Chondrocyte (in vitro differentiated cells): ENCODE results near the gene UNC119. TPM values are rescaled to one million over a fixed set of nuclear protein-coding genes. Genes with fewer than 3 reads are reported as not detected.

ENCODE experiments used
- DNase-seq: peaks from one replicate; pipeline ENCODE4 v3.0.0; 2021; ENCODE audit warnings: mixed read lengths, low spot score
- H3K27ac Mint-ChIP-seq: one replicate; pipeline ENCODE4 v1.8.0; 2021; ENCODE audit warnings: mild to moderate bottlenecking, moderate library complexity, mixed read lengths; ENCODE audit not compliant: unreplicated experiment
- H3K27me3 Mint-ChIP-seq: 2 replicates; pipeline ENCODE4 v1.8.0; 2021; ENCODE audit warnings: low read depth, mixed read lengths
- H3K36me3 Mint-ChIP-seq: 2 replicates; pipeline ENCODE4 v1.8.0; 2021; ENCODE audit warnings: low read depth, mixed read lengths
- H3K4me1 Mint-ChIP-seq: 2 replicates; pipeline ENCODE4 v1.8.0; 2021; ENCODE audit warnings: low read depth, mild to moderate bottlenecking, mixed read lengths
- H3K4me3 Mint-ChIP-seq: one replicate; pipeline ENCODE4 v1.8.0; 2021; ENCODE audit warnings: mild to moderate bottlenecking, moderate library complexity, mixed read lengths; ENCODE audit not compliant: unreplicated experiment
- H3K9me3 Mint-ChIP-seq: 2 replicates; pipeline ENCODE4 v1.8.0; 2021; ENCODE audit warnings: low read depth, mixed read lengths
- total RNA-seq: library from RNA; stranded (reverse); gene quantifications from 3 replicates; pipeline ENCODE4 v1.2.1, GENCODE V29; 2021
- TF ChIP-seq, protein P1 (sequence below): fragments of 200-600 bp; sonication (generic); IDR thresholded peaks from 2 replicates; pipeline ENCODE4 v1.5.0; 2021; ENCODE audit warnings: antibody characterized with exemption, mild to moderate bottlenecking, moderate library complexity

UNC119 gene
- total RNA-seq, 1 donor from 2014 or later, result 24.9 TPM

DNA sequence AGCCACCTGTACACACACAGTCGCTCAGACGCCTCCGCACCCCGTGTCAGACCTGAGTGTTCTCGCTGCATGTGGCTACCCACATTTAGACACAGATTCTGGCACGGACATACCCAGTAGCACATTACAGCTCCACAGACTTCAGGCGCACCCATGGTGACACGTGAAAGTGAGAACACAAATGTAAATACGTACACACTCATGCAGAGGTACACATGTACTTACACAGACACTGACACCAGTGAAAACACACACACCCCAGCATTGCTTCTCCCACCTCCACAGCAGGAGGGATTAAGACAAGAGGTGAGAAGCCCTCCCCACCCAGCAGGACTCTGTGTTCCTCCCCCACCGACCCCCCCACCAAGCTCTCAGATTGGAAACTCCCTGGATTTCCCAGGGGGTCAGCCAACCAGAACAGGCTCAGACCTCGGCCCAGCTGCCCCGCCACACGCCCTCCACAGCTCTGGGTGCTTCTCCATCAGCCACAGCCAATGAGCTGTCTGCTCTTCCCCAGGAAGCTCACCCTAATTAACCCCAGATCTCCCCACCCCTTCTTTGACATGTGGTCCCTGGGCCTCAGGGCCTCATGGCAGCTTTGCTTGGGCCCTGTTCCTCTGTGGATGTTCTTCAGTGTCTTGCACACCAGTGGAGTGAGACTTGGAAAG, 51.6 kb downstream of the UNC119 start:
- Mint-ChIP-seq H3K27ac (no peak overlapping the region), H3K36me3 (no peaks in the 10 kb centered on the region), H3K4me1 (no peaks in the 10 kb centered on the region), H3K27me3 (peaks cover 20% of the 10 kb centered on the region), H3K4me3 (no peak overlapping the region), H3K9me3 (no peaks in the 10 kb centered on the region)
- TF ChIP-seq, protein P1, sequence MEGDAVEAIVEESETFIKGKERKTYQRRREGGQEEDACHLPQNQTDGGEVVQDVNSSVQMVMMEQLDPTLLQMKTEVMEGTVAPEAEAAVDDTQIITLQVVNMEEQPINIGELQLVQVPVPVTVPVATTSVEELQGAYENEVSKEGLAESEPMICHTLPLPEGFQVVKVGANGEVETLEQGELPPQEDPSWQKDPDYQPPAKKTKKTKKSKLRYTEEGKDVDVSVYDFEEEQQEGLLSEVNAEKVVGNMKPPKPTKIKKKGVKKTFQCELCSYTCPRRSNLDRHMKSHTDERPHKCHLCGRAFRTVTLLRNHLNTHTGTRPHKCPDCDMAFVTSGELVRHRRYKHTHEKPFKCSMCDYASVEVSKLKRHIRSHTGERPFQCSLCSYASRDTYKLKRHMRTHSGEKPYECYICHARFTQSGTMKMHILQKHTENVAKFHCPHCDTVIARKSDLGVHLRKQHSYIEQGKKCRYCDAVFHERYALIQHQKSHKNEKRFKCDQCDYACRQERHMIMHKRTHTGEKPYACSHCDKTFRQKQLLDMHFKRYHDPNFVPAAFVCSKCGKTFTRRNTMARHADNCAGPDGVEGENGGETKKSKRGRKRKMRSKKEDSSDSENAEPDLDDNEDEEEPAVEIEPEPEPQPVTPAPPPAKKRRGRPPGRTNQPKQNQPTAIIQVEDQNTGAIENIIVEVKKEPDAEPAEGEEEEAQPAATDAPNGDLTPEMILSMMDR, result no peak
- DNase-seq, result no peak

DNA sequence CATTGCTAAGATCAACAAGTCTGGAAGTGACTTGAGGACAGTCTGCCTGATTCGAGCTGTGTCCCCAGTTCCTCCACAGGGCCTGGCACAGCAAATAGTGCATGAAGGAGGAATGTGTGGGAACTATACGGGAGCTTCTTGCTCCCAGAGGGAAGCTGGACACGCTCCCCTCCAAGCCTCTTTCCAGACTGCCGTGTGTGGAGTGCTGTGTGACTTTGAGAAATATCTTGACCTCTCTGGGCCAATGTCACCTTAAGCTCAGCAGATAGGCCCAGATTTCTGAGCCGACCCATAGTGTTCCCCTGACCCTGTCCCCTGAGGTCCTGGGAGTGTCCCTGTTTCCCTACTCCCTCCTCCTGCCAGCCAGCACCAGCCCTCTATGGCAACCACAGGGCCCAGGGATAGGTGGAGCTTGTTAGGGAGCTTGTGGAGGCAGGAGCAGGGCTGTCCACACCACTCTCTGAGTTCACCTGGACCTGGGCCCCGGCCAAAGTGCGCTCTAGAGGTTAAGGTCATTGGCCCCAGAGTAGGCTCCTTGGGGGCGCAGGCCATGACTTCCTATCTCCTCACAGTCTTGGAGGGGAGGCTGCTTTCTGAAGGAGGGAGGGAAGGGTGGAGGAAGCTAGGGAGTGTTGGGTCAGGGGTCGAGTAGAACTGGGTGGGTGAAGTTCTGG, 52.6 kb downstream of the UNC119 start:
- no peak overlapping the region for H3K27ac Mint-ChIP-seq
- no peak overlapping the region for H3K4me3 Mint-ChIP-seq
- TF ChIP-seq, protein P1, result no peak
- no peak for DNase-seq
- no peaks in the 10 kb centered on the region for H3K36me3 Mint-ChIP-seq
- H3K4me1 Mint-ChIP-seq, result no peaks in the 10 kb centered on the region
- peaks cover 14% of the 10 kb centered on the region for H3K27me3 Mint-ChIP-seq
- H3K9me3 Mint-ChIP-seq, result no peaks in the 10 kb centered on the region

DNA sequence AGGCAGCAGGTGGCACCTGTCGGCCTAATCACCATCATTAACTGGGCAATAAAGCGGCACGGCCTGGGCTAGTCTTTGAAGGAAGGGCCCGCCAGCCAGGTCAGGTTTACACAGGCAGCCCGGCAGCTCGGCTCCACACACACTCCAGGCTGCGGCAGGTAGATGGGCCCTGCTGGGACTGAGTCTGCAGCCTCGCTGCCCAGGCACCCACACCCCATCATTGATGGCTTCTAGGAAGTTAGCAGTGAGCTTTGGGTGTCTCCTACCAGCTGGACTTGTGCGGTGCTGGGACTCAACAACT, 53.1 kb downstream of the UNC119 start:
- Mint-ChIP-seq H3K36me3 (no peaks in the 10 kb centered on the region), H3K4me1 (no peaks in the 10 kb centered on the region), H3K27me3 (peaks cover 13% of the 10 kb centered on the region), H3K27ac (no peak overlapping the region), H3K4me3 (no peak overlapping the region), H3K9me3 (no peaks in the 10 kb centered on the region)
- DNase-seq, result no peak
- TF ChIP-seq, protein P1, result no peak

DNA sequence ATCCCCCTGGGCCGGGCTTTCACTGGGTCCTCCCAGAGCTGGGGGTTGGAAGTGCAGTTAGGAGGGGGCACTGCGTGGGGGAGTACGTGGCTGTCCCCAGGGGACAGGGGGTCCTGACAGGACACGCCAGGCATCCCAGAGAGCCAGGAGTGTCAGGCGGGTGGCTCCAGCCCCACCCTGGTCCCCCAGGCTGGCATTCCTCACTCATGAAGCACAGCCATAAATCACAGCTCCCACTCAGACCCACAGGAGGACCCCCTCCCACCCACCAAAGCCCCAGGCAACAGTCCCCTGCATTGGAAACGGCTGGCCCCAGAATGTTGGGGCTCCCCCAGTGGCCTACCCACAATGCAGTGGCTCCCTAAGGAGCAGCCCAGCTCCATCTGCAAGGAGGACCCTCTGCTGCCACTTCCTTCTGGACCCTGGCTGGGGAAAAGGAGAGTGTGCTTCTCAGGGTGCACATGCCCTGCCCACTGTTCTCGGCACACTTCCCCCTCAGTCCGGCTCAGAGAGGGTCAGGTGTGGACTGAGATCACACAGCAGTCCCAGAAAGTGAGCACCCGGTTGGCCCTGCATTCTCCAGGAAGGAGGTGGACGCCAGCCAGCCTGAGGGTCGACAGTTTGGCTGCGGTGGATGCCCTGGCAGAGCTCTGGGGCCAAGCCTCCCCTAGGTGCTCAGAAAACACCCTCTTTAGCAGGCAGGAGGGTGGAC, 53.6 kb downstream of the UNC119 start:
- Mint-ChIP-seq H3K9me3 (no peaks in the 10 kb centered on the region), H3K36me3 (no peaks in the 10 kb centered on the region), H3K27ac (no peak overlapping the region), H3K27me3 (peaks cover 9% of the 10 kb centered on the region), H3K4me1 (no peaks in the 10 kb centered on the region), H3K4me3 (no peak overlapping the region)
- TF ChIP-seq, protein P1, result no peak
- DNase-seq, result no peak

DNA sequence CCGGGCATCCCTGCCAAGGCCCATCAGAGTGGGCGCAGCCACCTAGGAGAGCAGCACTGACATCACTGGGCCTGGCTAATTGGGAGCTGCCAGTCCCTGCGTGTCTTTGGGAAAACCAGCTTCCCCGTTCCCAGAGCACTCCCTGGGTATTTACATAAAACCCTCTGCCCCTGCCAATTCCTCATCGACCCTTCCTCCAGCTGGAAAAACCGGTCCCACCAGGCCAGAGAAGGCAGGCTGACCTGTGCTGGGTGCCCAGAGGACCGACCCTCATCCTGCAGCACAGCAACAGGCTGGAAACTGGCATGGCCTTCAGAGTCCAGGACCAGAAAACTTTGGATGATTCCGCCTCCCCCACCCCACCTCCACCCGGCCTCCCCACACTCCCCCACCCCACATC, 54.5 kb downstream of the UNC119 start:
- no peak for DNase-seq
- Mint-ChIP-seq H3K27me3 (peaks cover 11% of the 10 kb centered on the region), H3K4me3 (no peak overlapping the region), H3K36me3 (no peaks in the 10 kb centered on the region), H3K4me1 (no peaks in the 10 kb centered on the region), H3K27ac (no peak overlapping the region), H3K9me3 (no peaks in the 10 kb centered on the region)
- TF ChIP-seq, protein P1, result no peak

Other genes starting within 250 kb of the UNC119 start
- gene TMEM97, start 233.4 kb downstream of the UNC119 start, total RNA-seq, result 11.8 to 14.3 TPM (median 13.6 TPM) in 3 replicates
- gene IFT20, start 217.2 kb downstream of the UNC119 start, total RNA-seq, result 63.7 to 70.2 TPM (median 64.3 TPM) in 3 replicates
- 52.0 to 79.5 TPM (median 74.0 TPM) in 3 replicates for gene TNFAIP1, start 216.9 kb downstream of the UNC119 start, total RNA-seq
- 70.1 to 70.8 TPM (median 70.4 TPM) in 3 replicates for gene POLDIP2, start 195.1 kb downstream of the UNC119 start, total RNA-seq
- gene SEBOX, start 187.4 kb downstream of the UNC119 start, total RNA-seq, result not detected in 3 replicates
- 0.31 to 0.55 TPM (median 0.41 TPM) in 3 replicates for gene VTN, start 182.3 kb downstream of the UNC119 start, total RNA-seq
- 22.2 to 24.1 TPM (median 23.0 TPM) in 3 replicates for gene SARM1, start 180.9 kb downstream of the UNC119 start, total RNA-seq
- gene SLC46A1, start 146.4 kb downstream of the UNC119 start, total RNA-seq, result 12.7 to 13.2 TPM (median 13.0 TPM) in 3 replicates
- gene SLC13A2, start 79.0 kb downstream of the UNC119 start, total RNA-seq, result not detected in 3 replicates
- gene FOXN1, start 46.3 kb downstream of the UNC119 start, total RNA-seq, result not detected in 3 replicates
- gene PIGS, start 18.9 kb upstream of the UNC119 start, total RNA-seq, result 56.5 to 65.7 TPM (median 62.9 TPM) in 3 replicates
- 3.9 to 9.5 TPM (median 8.0 TPM) in 3 replicates for gene ALDOC, start 24.3 kb upstream of the UNC119 start, total RNA-seq
- 10.3 to 20.3 TPM (median 12.9 TPM) in 3 replicates for gene SPAG5, start 46.4 kb upstream of the UNC119 start, total RNA-seq
- gene RSKR, start 61.6 kb upstream of the UNC119 start, total RNA-seq, result 4.7 to 9.0 TPM (median 6.4 TPM) in 3 replicates
- 112 to 158 TPM (median 114 TPM) in 3 replicates for gene BLTP2, start 92.5 kb upstream of the UNC119 start, total RNA-seq
- gene SDF2, start 109.3 kb upstream of the UNC119 start, total RNA-seq, result 53.6 to 58.2 TPM (median 57.8 TPM) in 3 replicates
- gene SUPT6H, start 109.6 kb upstream of the UNC119 start, total RNA-seq, result 63.5 to 81.5 TPM (median 63.9 TPM) in 3 replicates
- gene PROCA1, start 159.3 kb upstream of the UNC119 start, total RNA-seq, result 1.4 to 2.3 TPM (median 2.0 TPM) in 3 replicates
- gene RAB34, start 165.2 kb upstream of the UNC119 start, total RNA-seq, result 128 to 132 TPM (median 131 TPM) in 3 replicates
- gene RPL23A, start 167.4 kb upstream of the UNC119 start, total RNA-seq, result 853 to 1,026 TPM (median 884 TPM) in 3 replicates
- gene TLCD1, start 173.6 kb upstream of the UNC119 start, total RNA-seq, result 12.4 to 12.9 TPM (median 12.6 TPM) in 3 replicates
- 5.3 to 6.1 TPM (median 5.5 TPM) in 3 replicates for gene NEK8, start 176.2 kb upstream of the UNC119 start, total RNA-seq
- gene TRAF4, start 191.4 kb upstream of the UNC119 start, total RNA-seq, result 68.0 to 76.3 TPM (median 73.3 TPM) in 3 replicates